ENCODE measurements around the gene PCDHA3. TPM values are rescaled to one million over a fixed set of nuclear protein-coding genes. Genes with fewer than 3 reads are reported as not detected.
"Not testable (repeated sequence)": the region's sequence is repeated elsewhere in the genome, so short reads cannot be mapped to it uniquely, and the experiment has no call there.

The PCDHA3 gene
- total RNA-seq = not detected in 2 replicates

- intact Hi-C loops (cut with micrococcal nuclease) = loop anchor here (5.0 kb wide), 1 partner anchor 41 kb away; the partner anchor contains the start of gene PCDHA8
These were observed at the start of gene PCDHA3 for GRCh38 chr5:140800816-140801493. Gene PCDHA3, plus strand, starts transcription at chr5:140801057.

GRCh38 chr5:140753561-140753960 lies 47.3 kb upstream of the PCDHA3 start:
- intact Hi-C loops (cut with micrococcal nuclease) = no loop called here

- intact Hi-C loops (cut with micrococcal nuclease) = no loop called here
These were observed 36.5 kb upstream of the PCDHA3 start for GRCh38 chr5:140764177-140764973.

DNA sequence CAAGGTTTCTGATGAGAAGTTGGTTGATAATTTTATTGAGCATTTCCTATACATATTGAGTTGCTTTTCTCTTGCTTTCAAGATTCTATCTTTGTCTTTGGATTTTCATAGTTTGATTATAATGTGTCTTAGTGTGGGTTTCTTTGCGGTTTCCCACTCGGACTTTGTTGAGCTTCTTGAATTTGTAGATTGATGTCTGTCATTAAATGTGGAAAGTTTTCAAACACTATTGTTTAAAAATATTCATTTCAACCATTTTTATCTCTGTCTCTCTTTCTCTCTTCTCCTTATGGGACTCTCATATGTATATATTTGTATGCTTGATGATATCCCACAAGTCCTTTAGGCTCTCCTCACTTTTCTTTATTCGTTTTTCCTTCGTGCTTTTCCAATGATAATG lies 33.4 kb upstream of the PCDHA3 start:
- intact Hi-C loops (cut with micrococcal nuclease) = no loop called here

GRCh38 chr5:140780512-140780911 lies 20.3 kb upstream of the PCDHA3 start:
- intact Hi-C loops (cut with micrococcal nuclease) = no loop called here

DNA sequence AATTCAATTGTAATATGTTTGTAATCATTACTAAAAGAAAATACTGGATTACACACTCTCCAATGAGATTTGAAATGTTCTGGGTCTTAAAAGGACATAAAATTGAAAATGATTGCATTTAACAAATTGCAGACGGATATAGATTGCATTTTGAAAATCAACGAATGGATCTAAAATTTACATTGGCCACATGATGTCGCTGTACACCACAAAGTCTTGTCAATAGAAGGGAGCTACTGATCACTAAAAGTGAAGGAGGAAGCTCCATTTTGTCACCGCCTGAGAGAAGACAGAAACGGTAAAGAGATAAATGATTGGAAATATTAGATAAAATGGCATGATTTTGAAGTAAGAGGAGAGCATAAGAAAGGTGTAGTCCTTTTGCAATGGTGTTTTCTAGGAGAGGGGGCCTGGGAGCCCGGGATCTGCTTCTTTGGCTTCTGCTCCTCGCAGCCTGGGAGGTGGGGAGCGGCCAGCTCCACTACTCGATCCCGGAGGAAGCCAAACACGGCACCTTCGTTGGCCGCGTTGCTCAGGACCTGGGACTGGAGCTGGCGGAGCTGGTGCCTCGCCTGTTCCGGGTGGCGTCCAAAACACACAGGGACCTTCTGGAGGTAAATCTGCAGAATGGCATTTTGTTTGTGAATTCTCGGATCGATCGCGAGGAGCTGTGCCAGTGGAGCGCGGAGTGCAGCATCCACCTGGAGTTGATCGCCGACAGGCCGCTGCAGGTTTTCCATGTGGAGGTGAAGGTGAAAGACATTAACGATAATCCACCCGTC lies 14.8 kb upstream of the PCDHA3 start, which contains the start of gene PCDHA1:
TSS of gene PCDHA1 (plus strand) at position 236 of the 782 bp plus-strand sequence.
- intact Hi-C loops (cut with micrococcal nuclease) = loop anchor here (2.0 kb wide), 1 partner anchor 55 kb away; the partner anchor contains the start of gene PCDHA8

GRCh38 chr5:140787422-140787821 lies 13.4 kb upstream of the PCDHA3 start:
- intact Hi-C loops (cut with micrococcal nuclease) = loop anchor here (2.0 kb wide), 1 partner anchor 53 kb away; the partner anchor contains the start of gene PCDHA8

DNA sequence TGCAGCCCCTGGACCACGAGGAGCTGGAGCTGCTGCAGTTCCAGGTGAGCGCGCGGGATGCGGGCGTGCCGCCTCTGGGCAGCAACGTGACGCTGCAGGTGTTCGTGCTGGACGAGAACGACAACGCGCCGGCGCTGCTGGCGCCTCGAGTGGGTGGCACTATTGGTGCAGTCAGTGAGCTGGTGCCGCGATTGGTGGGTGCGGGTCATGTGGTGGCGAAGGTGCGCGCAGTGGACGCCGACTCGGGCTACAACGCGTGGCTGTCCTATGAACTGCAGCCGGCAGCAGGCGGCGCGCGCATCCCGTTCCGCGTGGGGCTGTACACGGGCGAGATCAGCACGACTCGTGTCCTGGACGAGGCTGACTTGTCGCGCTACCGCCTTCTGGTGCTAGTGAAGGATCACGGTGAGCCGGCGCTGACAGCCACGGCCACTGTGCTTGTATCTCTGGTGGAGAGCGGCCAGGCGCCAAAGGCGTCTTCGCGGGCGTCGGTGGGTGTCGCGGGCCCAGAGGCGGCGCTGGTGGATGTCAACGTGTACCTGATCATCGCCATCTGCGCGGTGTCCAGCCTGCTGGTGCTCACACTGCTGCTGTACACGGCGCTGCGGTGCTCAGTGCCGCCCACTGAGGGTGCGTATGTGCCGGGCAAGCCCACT lies 12.9 kb upstream of the PCDHA3 start:
- intact Hi-C loops (cut with micrococcal nuclease) = loop anchor here (2.0 kb wide), 1 partner anchor 53 kb away; the partner anchor contains the start of gene PCDHA8

DNA sequence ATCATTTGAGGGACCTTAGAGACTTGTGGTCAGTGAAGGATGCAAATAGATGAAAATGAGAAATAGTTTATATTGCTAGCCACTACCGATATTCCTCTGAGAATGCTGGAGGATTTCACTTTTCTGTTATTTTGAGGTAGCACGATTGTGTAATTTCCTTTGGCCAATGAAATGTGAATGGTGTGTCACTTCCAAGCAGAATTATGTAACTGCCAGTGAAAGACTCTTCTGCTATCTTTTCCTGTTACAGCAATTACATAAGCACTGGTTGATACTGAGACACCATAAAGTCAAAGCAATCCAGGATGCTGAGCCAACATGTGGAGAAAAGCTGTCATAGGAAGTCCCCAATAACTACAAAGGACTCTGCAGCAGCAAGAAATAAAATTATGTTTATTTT lies 9.8 kb upstream of the PCDHA3 start:
- intact Hi-C loops (cut with micrococcal nuclease) = loop anchor here (5.0 kb wide), 2 partner anchors 41 to 91 kb away; partner anchors contain the start of genes PCDHA13 and PCDHA7

DNA sequence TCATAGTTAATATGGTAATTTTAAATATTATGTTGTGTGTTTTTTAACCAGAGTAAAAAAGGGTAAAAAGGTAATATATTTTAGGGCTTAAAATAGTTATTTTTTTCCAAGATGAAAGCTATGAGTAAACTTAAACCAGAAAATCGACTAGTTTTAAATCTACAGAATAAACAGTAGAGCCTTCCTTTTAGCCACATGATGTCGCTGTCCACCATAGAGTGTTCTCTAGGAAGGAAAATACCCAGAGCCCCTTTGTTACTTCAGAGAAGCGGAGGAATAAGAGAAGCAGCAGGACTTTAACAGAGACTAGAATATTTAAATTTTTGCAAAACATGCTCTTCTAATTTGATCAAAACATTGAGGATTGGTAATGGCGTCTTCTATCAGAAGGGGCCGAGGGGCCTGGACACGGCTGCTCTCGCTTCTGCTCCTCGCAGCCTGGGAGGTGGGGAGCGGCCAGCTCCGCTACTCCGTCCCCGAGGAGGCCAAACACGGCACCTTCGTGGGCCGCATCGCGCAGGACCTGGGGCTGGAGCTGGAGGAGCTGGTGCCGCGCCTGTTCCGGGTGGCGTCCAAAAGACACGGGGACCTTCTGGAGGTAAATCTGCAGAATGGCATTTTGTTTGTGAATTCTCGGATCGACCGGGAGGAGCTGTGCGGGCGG lies 6.1 kb upstream of the PCDHA3 start, which contains the start of gene PCDHA2:
TSS of gene PCDHA2 (plus strand) at position 258 of the 664 bp plus-strand sequence.
- intact Hi-C loops (cut with micrococcal nuclease) = loop anchor here (5.0 kb wide), 2 partner anchors 38 to 88 kb away; partner anchors contain the start of genes PCDHA13 and PCDHA7

DNA sequence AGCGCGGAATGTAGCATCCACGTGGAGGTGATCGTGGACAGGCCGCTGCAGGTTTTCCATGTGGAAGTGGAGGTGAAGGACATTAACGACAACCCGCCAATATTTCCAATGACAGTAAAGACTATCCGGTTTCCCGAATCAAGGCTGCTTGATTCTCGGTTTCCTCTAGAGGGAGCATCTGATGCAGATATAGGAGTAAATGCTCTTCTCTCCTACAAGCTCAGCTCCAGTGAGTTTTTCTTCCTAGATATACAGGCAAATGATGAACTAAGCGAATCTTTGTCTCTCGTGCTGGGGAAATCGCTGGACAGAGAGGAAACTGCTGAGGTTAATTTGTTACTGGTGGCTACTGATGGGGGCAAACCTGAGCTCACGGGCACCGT lies 5.6 kb upstream of the PCDHA3 start:
- intact Hi-C loops (cut with micrococcal nuclease) = no loop called here

GRCh38 chr5:140796072-140796717 lies 4.7 kb upstream of the PCDHA3 start:
- intact Hi-C loops (cut with micrococcal nuclease) = not testable (repeated sequence)

- intact Hi-C loops (cut with micrococcal nuclease) = no loop called here
These were observed 4.2 kb upstream of the PCDHA3 start for GRCh38 chr5:140796718-140797095.

- intact Hi-C loops (cut with micrococcal nuclease) = loop anchor here (5.0 kb wide), 1 partner anchor 41 kb away; the partner anchor contains the start of gene PCDHA8
These were observed 611 bp downstream of the PCDHA3 start for GRCh38 chr5:140801494-140801841.

DNA sequence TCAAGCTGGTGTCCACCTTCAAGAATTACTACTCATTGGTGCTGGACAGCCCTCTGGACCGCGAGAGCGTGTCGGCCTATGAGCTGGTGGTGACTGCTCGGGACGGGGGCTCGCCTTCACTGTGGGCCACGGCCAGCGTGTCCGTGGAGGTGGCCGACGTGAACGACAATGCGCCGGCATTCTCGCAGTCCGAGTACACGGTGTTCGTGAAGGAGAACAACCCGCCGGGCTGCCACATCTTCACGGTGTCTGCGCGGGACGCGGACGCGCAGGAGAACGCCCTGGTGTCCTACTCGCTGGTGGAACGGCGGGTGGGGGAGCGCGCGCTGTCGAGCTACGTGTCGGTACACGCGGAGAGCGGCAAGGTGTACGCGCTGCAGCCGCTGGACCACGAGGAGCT lies 1.5 kb downstream of the PCDHA3 start:
- intact Hi-C loops (cut with micrococcal nuclease) = loop anchor here (5.0 kb wide), 1 partner anchor 40 kb away; the partner anchor contains the start of gene PCDHA8

DNA sequence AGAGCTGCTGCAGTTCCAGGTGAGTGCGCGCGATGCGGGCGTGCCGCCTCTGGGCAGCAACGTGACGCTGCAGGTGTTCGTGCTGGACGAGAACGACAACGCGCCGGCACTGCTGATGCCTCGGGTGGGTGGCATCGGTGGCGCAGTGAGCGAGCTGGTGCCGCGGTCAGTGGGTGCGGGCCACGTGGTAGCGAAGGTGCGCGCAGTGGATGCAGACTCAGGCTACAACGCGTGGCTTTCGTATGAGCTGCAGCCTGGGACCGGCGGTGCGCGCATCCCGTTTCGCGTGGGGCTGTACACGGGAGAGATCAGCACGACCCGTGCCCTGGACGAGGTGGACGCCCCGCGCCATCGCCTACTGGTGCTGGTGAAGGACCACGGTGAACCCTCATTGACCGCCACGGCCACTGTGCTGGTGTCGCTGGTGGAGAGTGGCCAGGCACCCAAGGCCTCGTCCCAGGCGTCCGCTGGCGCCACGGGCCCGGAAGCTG lies 2.0 kb downstream of the PCDHA3 start:
- intact Hi-C loops (cut with micrococcal nuclease) = loop anchor here (5.0 kb wide), 1 partner anchor 39 kb away; the partner anchor contains the start of gene PCDHA8

GRCh38 chr5:140806834-140807775 lies 6.2 kb downstream of the PCDHA3 start, which contains the start of gene PCDHA4:
Gene PCDHA4, plus strand, starts transcription at chr5:140807068.
- intact Hi-C loops (cut with micrococcal nuclease) = no loop called here

DNA sequence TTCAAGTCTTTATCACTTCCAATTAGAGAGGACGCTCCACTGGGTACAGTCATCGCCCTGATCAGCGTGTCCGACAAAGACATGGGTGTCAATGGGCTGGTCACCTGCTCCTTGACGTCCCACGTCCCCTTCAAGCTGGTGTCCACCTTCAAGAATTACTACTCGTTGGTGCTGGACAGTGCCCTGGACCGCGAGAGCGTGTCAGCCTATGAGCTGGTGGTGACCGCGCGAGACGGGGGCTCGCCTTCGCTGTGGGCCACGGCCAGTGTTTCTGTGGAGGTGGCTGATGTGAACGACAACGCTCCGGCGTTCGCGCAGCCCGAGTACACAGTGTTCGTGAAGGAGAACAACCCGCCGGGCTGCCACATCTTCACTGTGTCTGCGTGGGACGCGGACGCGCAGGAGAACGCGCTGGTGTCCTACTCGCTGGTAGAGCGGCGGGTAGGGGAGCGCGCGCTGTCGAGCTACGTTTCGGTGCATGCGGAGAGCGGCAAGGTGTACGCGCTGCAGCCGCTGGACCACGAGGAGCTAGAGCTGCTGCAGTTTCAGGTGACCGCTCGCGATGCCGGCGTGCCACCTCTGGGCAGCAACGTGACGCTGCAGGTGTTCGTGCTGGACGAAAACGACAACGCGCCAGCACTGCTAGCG lies 7.5 kb downstream of the PCDHA3 start:
- intact Hi-C loops (cut with micrococcal nuclease) = not testable (repeated sequence)
